Body of pancreas (tissue), 4 donors: ENCODE data around the gene TMC8.
A peak's percentile ranks its signal among the peaks of the same experiment; 100 is the strongest.

Experiments used
- CTCF ChIP-seq, 7 experiments: fragments of 450-650 bp in 4 of 7; fragments of 200-600 bp in 3 of 7; sonication (generic) in 3 of 7; IDR thresholded peaks; one replicate each; pipeline ENCODE4 v1.5.1; 2016 to 2019; ENCODE audit warnings: antibody characterized with exemption in 7 of 7
- POLR2A ChIP-seq, 3 donors: fragments of 450-650 bp; IDR thresholded peaks; one replicate each; pipeline ENCODE4 v1.6.1; 2016; ENCODE audit warnings: antibody characterized with exemption in 3 of 3, mild to moderate bottlenecking in 2 of 3

- TF ChIP-seq CTCF (IDR thresholded peaks at IDR 0.05) = peak; percentile 61 to 77 (median 68)
- no peak for TF ChIP-seq POLR2A (IDR thresholded peaks at IDR 0.05)
These were observed 13.3 kb upstream of the TMC8 start for GRCh38 chr17:78117027-78117981.
